Effector CD4-positive, alpha-beta T cell (primary cell): ENCODE data around the gene FBXL4.
A peak's percentile ranks its signal among the peaks of the same experiment; 100 is the strongest.

Experiments
- DNase-seq: peaks from one replicate; pipeline ENCODE4 v3.0.0-alpha.2; 2020
- total RNA-seq: gene quantifications from one replicate; lab custom pipeline; 2026; lab: John Stamatoyannopoulos, UW

Gene FBXL4
- total RNA-seq = 36.0 reads per million, percentile 61 among the genes with 10 or more reads in this experiment

- DNase-seq = peak; percentile 67
Measured at GRCh38 chr6:98947411-98948292, at the start of gene FBXL4. TSS of gene FBXL4 (minus strand) at chr6:98947946. CDS start at chr6:98926988, 20,958 bp downstream.

- DNase-seq = no peak
Measured at GRCh38 chr6:98995116-98995515, 47.4 kb upstream of the FBXL4 start.

- no peak for DNase-seq
Measured at GRCh38 chr6:98992535-98992934, 44.8 kb upstream of the FBXL4 start.

GRCh38 chr6:98986071-98986615, 38.4 kb upstream of the FBXL4 start:
- DNase-seq = no peak

GRCh38 chr6:98985391-98985790, 37.6 kb upstream of the FBXL4 start:
- DNase-seq = no peak

- no peak for DNase-seq
Measured at GRCh38 chr6:98984121-98984520, 36.4 kb upstream of the FBXL4 start.

GRCh38 chr6:98981473-98981872, 33.7 kb upstream of the FBXL4 start:
- DNase-seq = no peak

GRCh38 chr6:98980819-98981218, 33.1 kb upstream of the FBXL4 start:
- DNase-seq = no peak

GRCh38 chr6:98977671-98978292, 30.0 kb upstream of the FBXL4 start:
- no peak for DNase-seq

GRCh38 chr6:98976674-98977385, 29.1 kb upstream of the FBXL4 start:
- no peak for DNase-seq

- no peak for DNase-seq
Measured at GRCh38 chr6:98975421-98975820, 27.7 kb upstream of the FBXL4 start.

- no peak for DNase-seq
Measured at GRCh38 chr6:98974309-98974708, 26.6 kb upstream of the FBXL4 start.

GRCh38 chr6:98973571-98973970, 25.8 kb upstream of the FBXL4 start:
- DNase-seq = no peak

GRCh38 chr6:98971303-98971702, 23.6 kb upstream of the FBXL4 start:
- DNase-seq = no peak

- no peak for DNase-seq
Measured at GRCh38 chr6:98970469-98970868, 22.7 kb upstream of the FBXL4 start.

GRCh38 chr6:98967616-98968015, 19.9 kb upstream of the FBXL4 start:
- no peak for DNase-seq

GRCh38 chr6:98959631-98960030, 11.9 kb upstream of the FBXL4 start:
- DNase-seq = no peak

- no peak for DNase-seq
Measured at GRCh38 chr6:98958776-98959175, 11.0 kb upstream of the FBXL4 start.

- DNase-seq = no peak
Measured at GRCh38 chr6:98957450-98957849, 9.7 kb upstream of the FBXL4 start.

GRCh38 chr6:98949589-98949988, 1.8 kb upstream of the FBXL4 start:
- no peak for DNase-seq

GRCh38 chr6:98946879-98947410, 801 bp downstream of the FBXL4 start:
- DNase-seq = peak; percentile 30

GRCh38 chr6:98946266-98946878, 1.4 kb downstream of the FBXL4 start:
- no peak for DNase-seq
